Amniotic stem cell (primary cell): Measurements from ENCODE around the gene TJP2.
"Not testable (repeated sequence)": the region's sequence is repeated elsewhere in the genome, so short reads cannot be mapped to it uniquely, and the experiment has no call there.

Source experiments
- DNase-seq: peaks from one replicate; lab custom pipeline; 2025; lab: John Stamatoyannopoulos, UW

TJP2 gene

GRCh38 chr9:69292078-69292477, 118.0 kb downstream of the TJP2 start:
- DNase-seq: no peak

GRCh38 chr9:69293156-69293555, 119.1 kb downstream of the TJP2 start:
- DNase-seq: no peak

- DNase-seq: no peak
Observed at GRCh38 chr9:69295872-69296552, 121.9 kb downstream of the TJP2 start.

DNA sequence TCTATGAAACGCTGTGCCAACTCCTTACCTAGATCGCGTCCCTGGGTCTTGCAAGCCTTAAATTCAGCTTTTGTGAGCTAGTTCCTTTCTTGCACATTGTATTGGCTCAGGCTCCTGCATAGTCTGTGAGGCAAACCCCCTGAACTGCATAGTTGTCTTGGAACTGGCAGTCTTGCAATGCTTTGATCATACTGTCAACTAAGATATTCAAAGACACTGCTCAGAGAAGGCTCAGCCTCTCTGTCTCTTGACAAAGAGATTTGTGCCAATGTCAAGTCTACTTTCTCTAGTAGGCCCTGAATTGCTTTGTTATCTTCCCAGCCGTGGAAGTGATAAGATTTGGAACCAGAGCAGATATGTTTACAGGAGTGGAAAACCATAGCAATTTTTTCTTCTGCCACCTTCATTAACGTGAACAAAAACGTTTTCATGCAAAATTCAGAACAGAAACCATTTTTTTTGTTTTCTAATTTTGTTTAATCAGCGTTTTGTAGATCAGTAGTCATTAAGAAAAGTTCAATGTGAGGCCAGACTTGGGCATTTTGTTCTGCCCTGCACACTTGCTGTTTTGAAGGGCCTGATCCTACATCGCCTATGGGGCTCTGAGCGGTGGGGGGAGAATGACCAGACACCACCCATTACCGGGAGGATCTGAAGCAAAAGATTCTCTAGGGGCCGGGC, 123.4 kb downstream of the TJP2 start:
- no peak for DNase-seq

- no peak for DNase-seq
Observed at GRCh38 chr9:69299315-69299714, 125.2 kb downstream of the TJP2 start.

- DNase-seq: no peak
Observed at GRCh38 chr9:69299826-69300225, 125.7 kb downstream of the TJP2 start.

DNA sequence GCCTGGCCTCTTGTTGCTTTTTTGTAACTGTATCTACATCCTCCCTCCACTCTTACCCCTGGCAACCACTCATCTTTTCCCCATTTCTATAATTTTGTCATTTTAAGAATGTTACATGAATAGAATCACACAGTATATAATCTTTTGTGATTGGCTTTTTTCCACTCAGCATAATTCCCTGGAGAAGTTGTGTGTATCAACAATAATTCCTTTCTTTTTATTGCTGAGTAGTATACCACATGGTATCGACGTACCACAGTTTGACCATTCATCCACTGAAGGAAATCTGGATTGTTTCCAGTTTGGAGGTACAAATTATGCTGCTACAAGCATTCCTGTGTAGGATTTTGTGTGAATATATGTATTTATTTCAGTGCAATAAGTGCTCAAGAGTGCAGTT, 129.3 kb downstream of the TJP2 start:
- no peak for DNase-seq

DNA sequence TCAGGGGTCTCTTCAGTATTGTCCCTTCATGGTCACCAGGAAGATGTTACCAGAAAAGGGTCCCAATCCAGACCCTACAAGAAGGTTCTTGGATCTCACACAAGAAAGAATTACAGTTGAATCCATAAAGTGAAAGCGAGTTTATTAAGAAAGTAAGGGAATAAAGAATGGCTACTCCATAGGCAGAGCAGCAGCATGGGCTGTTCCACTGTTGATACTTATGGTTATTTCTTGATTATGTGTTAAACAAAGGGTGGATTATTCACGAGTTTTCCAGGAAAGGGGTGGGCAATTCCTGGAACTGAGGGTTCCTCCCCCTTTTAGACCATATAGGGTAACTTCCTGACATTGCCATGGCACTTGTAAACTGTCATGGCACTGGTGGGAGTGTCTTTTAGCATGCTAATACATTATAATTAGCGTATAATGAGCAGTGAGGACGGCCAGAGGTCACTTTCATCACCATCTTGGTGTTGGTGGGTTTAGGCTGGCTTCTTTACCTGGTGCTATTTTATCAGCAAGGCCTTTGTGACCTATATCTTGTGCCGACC, 132.9 kb downstream of the TJP2 start:
- not testable (repeated sequence) for DNase-seq

- peak; percentile 15 for DNase-seq
Observed at GRCh38 chr9:69307446-69308205, 133.5 kb downstream of the TJP2 start.

- no peak for DNase-seq
Observed at GRCh38 chr9:69308206-69308931, 134.3 kb downstream of the TJP2 start.

GRCh38 chr9:69313175-69313574, 139.1 kb downstream of the TJP2 start:
- no peak for DNase-seq

- no peak for DNase-seq
Observed at GRCh38 chr9:69314547-69314946, 140.5 kb downstream of the TJP2 start.

GRCh38 chr9:69317081-69317480, 143.0 kb downstream of the TJP2 start:
- DNase-seq: no peak

DNA sequence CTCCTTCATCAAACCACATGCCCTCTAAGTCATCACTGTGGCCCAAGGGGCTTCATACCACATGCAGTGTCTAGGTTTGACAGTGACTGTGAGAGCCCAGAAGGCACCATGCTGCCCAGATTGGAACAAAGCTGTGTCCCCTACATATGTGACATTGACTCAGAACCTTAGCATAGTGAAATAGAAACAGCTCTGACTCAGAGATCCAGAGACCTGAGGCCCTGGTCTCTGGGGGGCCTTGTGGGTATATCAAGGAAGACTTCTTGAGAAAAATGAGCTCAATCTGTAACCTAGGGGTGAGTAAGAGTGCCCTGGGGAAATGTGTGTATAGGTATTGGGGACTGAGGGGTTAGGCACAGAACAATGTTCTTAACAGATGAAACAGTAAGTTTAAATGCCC, 143.8 kb downstream of the TJP2 start:
- no peak for DNase-seq

- DNase-seq: no peak
Observed at GRCh38 chr9:69319324-69320025, 145.4 kb downstream of the TJP2 start.

GRCh38 chr9:69322256-69322655, 148.2 kb downstream of the TJP2 start:
- DNase-seq: no peak

GRCh38 chr9:69323861-69324260, 149.8 kb downstream of the TJP2 start:
- no peak for DNase-seq
